Activated T-helper 2 cell treated with anti-CD3 and anti-CD28 coated beads, Interferon-gamma antibody, Interleukin-2, Interleukin-4, amounts not matched to agents 10 μg/mL and 5 μg/mL and 100 μg/mL, durations not matched to agents 14 hours and 24 hours and 36 hours (primary cell): ENCODE data around the gene ZNF638. TPM values are rescaled to one million over a fixed set of nuclear protein-coding genes. Genes with fewer than 3 reads are reported as not detected.

Experiments used
- DNase-seq: peaks from one replicate; pipeline ENCODE4 v3.0.0; 2021; ENCODE audit warnings: low spot score
- H3K27ac Mint-ChIP-seq: one replicate; pipeline ENCODE4 v1.8.0; 2021; ENCODE audit warnings: mixed read lengths
- H3K27me3 Mint-ChIP-seq: one replicate; pipeline ENCODE4 v1.8.0; 2021; ENCODE audit warnings: low read depth, mixed read lengths
- H3K36me3 Mint-ChIP-seq: one replicate; pipeline ENCODE4 v1.8.0; 2021; ENCODE audit warnings: low read depth, mixed read lengths
- H3K4me1 Mint-ChIP-seq: one replicate; pipeline ENCODE4 v1.8.0; 2021; ENCODE audit warnings: low read depth, mixed read lengths
- H3K4me3 Mint-ChIP-seq: one replicate; pipeline ENCODE4 v1.8.0; 2021; ENCODE audit warnings: low read depth, mild to moderate bottlenecking, moderate library complexity, mixed read lengths
- H3K9me3 Mint-ChIP-seq: one replicate; pipeline ENCODE4 v1.8.0; 2021; ENCODE audit warnings: mixed read lengths
- intact Hi-C: fragments of 100-400 bp; cut with micrococcal nuclease; formaldehyde crosslinking; loops from one replicate; pipeline ENCODE4 v1.15.1; 2023
- total RNA-seq: library from RNA; stranded (reverse); gene quantifications from 2 replicates; pipeline ENCODE4 v1.2.3, GENCODE V29; 2022

The ZNF638 gene
- total RNA-seq, 1 donor from 2014 or later: 97.6 TPM

- DNase-seq: no peak
- H3K4me1 Mint-ChIP-seq: peaks cover 40% of the 10 kb centered on the region
- H3K4me3 Mint-ChIP-seq: no peak overlapping the region
- H3K27me3 Mint-ChIP-seq: no peaks in the 10 kb centered on the region
- H3K9me3 Mint-ChIP-seq: no peaks in the 10 kb centered on the region
- no peak overlapping the region for H3K27ac Mint-ChIP-seq
- intact Hi-C loops: no loop called here
- H3K36me3 Mint-ChIP-seq: peaks cover 47% of the 10 kb centered on the region
Measured at GRCh38 chr2:71337776-71338175, 6.2 kb downstream of the ZNF638 start.

- DNase-seq: no peak
- Mint-ChIP-seq H3K27ac (no peak overlapping the region), H3K4me1 (peaks cover 29% of the 10 kb centered on the region), H3K9me3 (no peaks in the 10 kb centered on the region), H3K36me3 (peaks cover 40% of the 10 kb centered on the region), H3K4me3 (no peak overlapping the region), H3K27me3 (no peaks in the 10 kb centered on the region)
- intact Hi-C loops: no loop called here
Measured at GRCh38 chr2:71339685-71340084, 8.1 kb downstream of the ZNF638 start.

GRCh38 chr2:71340176-71340575, 8.6 kb downstream of the ZNF638 start:
- DNase-seq: no peak
- H3K27ac Mint-ChIP-seq: no peak overlapping the region
- H3K9me3 Mint-ChIP-seq: no peaks in the 10 kb centered on the region
- H3K36me3 Mint-ChIP-seq: peaks cover 40% of the 10 kb centered on the region
- no peaks in the 10 kb centered on the region for H3K27me3 Mint-ChIP-seq
- H3K4me3 Mint-ChIP-seq: no peak overlapping the region
- intact Hi-C loops: no loop called here
- H3K4me1 Mint-ChIP-seq: peaks cover 29% of the 10 kb centered on the region

- Mint-ChIP-seq H3K36me3 (peaks cover 49% of the 10 kb centered on the region), H3K27ac (no peak overlapping the region), H3K4me1 (peaks cover 29% of the 10 kb centered on the region), H3K9me3 (no peaks in the 10 kb centered on the region), H3K27me3 (no peaks in the 10 kb centered on the region), H3K4me3 (no peak overlapping the region)
- no peak for DNase-seq
- intact Hi-C loops: no loop called here
Measured at GRCh38 chr2:71341645-71342044, 10.1 kb downstream of the ZNF638 start.

GRCh38 chr2:71346065-71346464, 14.5 kb downstream of the ZNF638 start:
- H3K4me3 Mint-ChIP-seq: no peak overlapping the region
- intact Hi-C loops: no loop called here
- DNase-seq: no peak
- peaks cover 49% of the 10 kb centered on the region for H3K36me3 Mint-ChIP-seq
- H3K4me1 Mint-ChIP-seq: peaks cover 6% of the 10 kb centered on the region
- H3K27ac Mint-ChIP-seq: no peak overlapping the region
- no peaks in the 10 kb centered on the region for H3K9me3 Mint-ChIP-seq
- no peaks in the 10 kb centered on the region for H3K27me3 Mint-ChIP-seq

GRCh38 chr2:71347517-71347916, 15.9 kb downstream of the ZNF638 start:
- Mint-ChIP-seq H3K9me3 (no peaks in the 10 kb centered on the region), H3K27ac (no peak overlapping the region), H3K36me3 (peaks cover 53% of the 10 kb centered on the region), H3K27me3 (no peaks in the 10 kb centered on the region), H3K4me3 (no peak overlapping the region), H3K4me1 (peaks cover 8% of the 10 kb centered on the region)
- no peak for DNase-seq
- intact Hi-C loops: no loop called here

- no peaks in the 10 kb centered on the region for H3K27me3 Mint-ChIP-seq
- no peak overlapping the region for H3K27ac Mint-ChIP-seq
- no peak for DNase-seq
- intact Hi-C loops: no loop called here
- H3K36me3 Mint-ChIP-seq: peaks cover 56% of the 10 kb centered on the region
- peaks cover 15% of the 10 kb centered on the region for H3K4me1 Mint-ChIP-seq
- no peak overlapping the region for H3K4me3 Mint-ChIP-seq
- no peaks in the 10 kb centered on the region for H3K9me3 Mint-ChIP-seq
Measured at GRCh38 chr2:71348302-71348701, 16.7 kb downstream of the ZNF638 start.

- DNase-seq: no peak
- Mint-ChIP-seq H3K4me3 (no peak overlapping the region), H3K9me3 (no peaks in the 10 kb centered on the region), H3K27me3 (no peaks in the 10 kb centered on the region), H3K4me1 (peaks cover 13% of the 10 kb centered on the region), H3K27ac (peak overlapping the region; percentile 35), H3K36me3 (peaks cover 61% of the 10 kb centered on the region)
- intact Hi-C loops: no loop called here
Measured at GRCh38 chr2:71353248-71353647, 21.7 kb downstream of the ZNF638 start.

- no peak for DNase-seq
- H3K4me1 Mint-ChIP-seq: peaks cover 19% of the 10 kb centered on the region
- peaks cover 63% of the 10 kb centered on the region for H3K36me3 Mint-ChIP-seq
- H3K27ac Mint-ChIP-seq: peak overlapping the region; percentile 12
- no peaks in the 10 kb centered on the region for H3K27me3 Mint-ChIP-seq
- no peaks in the 10 kb centered on the region for H3K9me3 Mint-ChIP-seq
- intact Hi-C loops: no loop called here
- H3K4me3 Mint-ChIP-seq: no peak overlapping the region
Measured at GRCh38 chr2:71358931-71359671, 27.5 kb downstream of the ZNF638 start.

- intact Hi-C loops: no loop called here
- Mint-ChIP-seq H3K4me1 (peaks cover 19% of the 10 kb centered on the region), H3K36me3 (peaks cover 72% of the 10 kb centered on the region), H3K4me3 (no peak overlapping the region), H3K27me3 (no peaks in the 10 kb centered on the region), H3K9me3 (no peaks in the 10 kb centered on the region), H3K27ac (no peak overlapping the region)
- DNase-seq: no peak
Measured at GRCh38 chr2:71360434-71360975, 28.9 kb downstream of the ZNF638 start.

GRCh38 chr2:71361631-71362030, 30.0 kb downstream of the ZNF638 start:
- Mint-ChIP-seq H3K9me3 (no peaks in the 10 kb centered on the region), H3K27ac (no peak overlapping the region), H3K4me3 (no peak overlapping the region), H3K36me3 (peaks cover 68% of the 10 kb centered on the region), H3K27me3 (no peaks in the 10 kb centered on the region), H3K4me1 (peaks cover 19% of the 10 kb centered on the region)
- no peak for DNase-seq
- intact Hi-C loops: no loop called here

GRCh38 chr2:71362447-71362846, 30.9 kb downstream of the ZNF638 start:
- H3K27ac Mint-ChIP-seq: peak overlapping the region; percentile 54
- no peaks in the 10 kb centered on the region for H3K27me3 Mint-ChIP-seq
- no peaks in the 10 kb centered on the region for H3K9me3 Mint-ChIP-seq
- DNase-seq: no peak
- H3K4me3 Mint-ChIP-seq: no peak overlapping the region
- intact Hi-C loops: no loop called here
- peaks cover 64% of the 10 kb centered on the region for H3K36me3 Mint-ChIP-seq
- peaks cover 19% of the 10 kb centered on the region for H3K4me1 Mint-ChIP-seq

- DNase-seq: no peak
- Mint-ChIP-seq H3K27ac (no peak overlapping the region), H3K36me3 (peaks cover 47% of the 10 kb centered on the region), H3K4me1 (peaks cover 2% of the 10 kb centered on the region), H3K4me3 (no peak overlapping the region), H3K27me3 (no peaks in the 10 kb centered on the region), H3K9me3 (no peaks in the 10 kb centered on the region)
- intact Hi-C loops: no loop called here
Measured at GRCh38 chr2:71370015-71370414, 38.4 kb downstream of the ZNF638 start.
